GM19438 (cell line): ENCODE results near the gene ESRRG.
A peak's percentile ranks its signal among the peaks of the same experiment; 100 is the strongest.
"Not testable (repeated sequence)": the region's sequence is repeated elsewhere in the genome, so short reads cannot be mapped to it uniquely, and the experiment has no call there.

ENCODE experiments used
- ATAC-seq: cut with Tn5 transposase; IDR thresholded peaks from one replicate; pipeline ENCODE4 v1.9.1; 2021; ENCODE audit warnings: low read depth; ENCODE audit not compliant: unreplicated experiment

The ESRRG gene

DNA sequence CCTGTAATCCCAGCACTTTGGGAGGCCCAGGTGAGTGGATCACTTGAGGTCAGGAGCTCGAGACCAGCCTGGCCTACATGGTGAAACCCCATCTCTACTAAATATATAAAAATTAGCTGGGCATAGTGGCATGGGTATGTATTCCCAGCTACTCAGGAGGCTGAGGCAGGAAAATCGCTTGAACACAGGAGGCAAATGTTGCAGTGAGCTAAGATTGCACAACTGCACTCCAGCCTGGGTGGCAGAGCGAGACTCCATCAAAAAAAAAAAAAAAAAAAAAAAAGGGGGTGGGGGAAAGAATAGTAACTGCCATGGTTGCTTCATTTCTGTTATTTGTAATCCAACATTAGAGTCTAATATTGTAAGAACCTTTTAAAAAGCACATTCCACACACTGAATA, 193.4 kb downstream of the ESRRG start:
- ATAC-seq, result not testable (repeated sequence)

DNA sequence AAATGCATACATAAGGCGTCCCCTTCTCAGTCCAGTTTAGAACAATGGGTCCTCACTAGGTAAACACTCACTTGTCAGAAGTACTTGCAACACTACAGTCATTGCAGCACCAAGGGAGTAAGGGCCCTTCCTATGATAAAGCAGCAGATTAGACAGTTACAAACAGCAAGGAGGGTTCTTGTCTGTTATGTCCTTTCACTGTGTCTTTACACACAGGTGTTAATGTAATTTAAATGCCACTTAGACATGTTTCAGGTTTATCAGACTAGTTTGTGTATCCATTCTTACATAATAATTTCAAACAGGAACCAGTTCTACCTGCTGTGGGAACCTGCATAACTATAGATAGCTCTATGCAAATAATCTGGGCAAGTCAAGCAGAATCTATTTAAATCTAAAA, 194.4 kb downstream of the ESRRG start:
- ATAC-seq, result peak; percentile 70

DNA sequence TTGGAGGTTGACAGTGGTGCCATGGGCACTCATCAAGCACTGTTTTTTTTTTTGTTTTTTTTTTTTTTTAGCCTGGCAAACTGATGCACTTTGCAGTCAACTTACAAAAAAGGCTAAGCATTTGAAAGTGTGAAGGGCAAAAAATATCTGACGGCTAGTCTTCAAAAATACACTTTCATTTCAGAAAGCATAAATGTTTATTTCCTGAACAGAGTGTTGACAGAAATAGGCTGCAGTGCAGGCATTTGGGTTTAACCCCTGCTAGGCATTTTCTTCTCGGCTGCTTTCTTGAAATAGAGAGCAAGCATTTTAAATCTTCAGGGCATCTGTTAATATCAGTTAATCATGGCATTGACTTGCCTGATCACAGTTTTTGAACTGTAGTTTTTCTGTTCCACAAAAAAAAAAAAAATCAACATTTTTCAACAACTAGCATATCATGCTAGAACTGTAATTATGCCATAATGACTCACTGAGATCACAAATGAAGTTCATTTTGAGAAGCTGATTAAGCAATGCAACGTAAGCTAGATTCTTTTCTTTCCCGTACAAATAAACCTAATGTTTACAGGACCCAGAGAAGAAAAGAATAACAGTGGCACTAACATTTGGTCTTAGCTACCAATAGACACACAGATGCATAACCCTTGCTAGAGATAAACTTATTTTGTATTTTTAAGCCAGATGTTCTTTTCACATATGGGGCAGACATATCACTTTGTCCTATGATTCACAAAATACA, 199.6 kb downstream of the ESRRG start:
- no peak for ATAC-seq

DNA sequence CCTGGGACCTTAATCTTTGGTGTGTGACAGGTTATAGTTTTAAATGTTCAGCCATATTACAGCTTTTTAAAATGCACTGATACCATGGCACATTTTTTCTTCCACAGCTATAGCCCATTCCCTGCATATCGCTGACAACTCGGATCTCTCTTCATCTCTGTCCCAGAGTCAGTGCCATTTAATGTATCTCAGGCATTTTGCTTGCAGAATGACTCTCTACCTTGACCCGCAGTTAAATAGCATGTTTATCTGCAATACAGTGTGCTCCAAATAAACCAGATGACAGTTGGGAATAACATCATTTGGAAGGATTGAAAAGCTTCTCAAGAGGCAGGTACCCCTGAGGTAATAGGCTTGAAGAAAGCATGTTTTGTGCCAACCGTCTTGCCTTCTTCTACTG, 200.2 kb downstream of the ESRRG start:
- ATAC-seq, result no peak

DNA sequence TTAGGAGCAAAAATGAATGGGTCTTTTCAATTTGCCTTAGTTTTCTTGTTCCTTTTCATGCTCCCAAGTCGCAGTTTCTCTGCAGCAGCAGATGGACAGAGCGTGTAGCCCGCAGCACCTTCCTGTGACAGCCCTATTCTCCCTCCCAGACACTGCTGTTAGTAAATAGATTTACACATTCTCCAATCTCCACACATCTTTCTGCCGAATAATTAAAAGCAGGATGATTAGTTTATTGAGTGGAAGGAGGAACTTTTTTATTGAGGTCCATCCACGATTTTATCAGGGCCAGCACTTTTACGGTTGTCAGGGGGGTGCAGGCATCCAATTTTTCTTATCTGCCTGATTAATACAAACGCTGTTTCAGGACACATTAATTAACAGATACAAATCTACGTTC, 201.8 kb downstream of the ESRRG start:
- ATAC-seq, result no peak

DNA sequence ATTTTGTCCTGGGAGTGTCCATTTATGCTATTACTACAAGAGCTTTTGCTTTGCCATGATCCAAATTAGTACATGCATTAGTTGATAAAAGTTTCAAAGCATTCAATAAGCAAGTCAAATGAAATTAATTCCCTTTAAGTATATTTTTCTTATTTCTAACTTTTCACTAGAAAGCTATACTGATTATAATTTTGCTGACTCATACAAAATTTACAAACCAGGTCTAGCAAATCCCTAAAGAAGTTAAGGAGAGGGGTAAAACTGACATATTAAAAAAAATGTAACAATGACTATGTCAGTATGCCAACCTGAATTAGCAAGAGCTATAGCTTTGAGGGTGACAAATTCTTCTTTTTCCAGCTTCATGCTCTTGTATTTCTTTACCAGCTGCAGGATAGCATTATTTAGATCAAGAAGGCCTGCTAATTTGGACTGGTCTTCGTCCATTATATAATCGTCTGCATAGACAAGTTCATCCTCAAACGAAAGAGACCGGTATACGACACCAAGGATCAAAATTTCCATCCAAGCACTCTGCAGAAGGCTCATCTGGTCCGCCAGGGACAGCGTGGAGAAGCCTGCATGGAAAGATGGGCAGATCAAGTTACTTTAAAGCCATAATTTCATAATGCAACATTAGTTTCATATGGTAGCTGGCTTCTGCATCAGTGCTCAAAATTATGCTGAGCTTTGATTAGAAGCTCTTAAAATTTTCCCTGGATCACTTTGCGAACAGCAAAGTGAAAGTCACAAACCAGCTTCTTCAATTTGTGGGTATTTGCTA, 204.2 kb downstream of the ESRRG start:
- ATAC-seq, result no peak

DNA sequence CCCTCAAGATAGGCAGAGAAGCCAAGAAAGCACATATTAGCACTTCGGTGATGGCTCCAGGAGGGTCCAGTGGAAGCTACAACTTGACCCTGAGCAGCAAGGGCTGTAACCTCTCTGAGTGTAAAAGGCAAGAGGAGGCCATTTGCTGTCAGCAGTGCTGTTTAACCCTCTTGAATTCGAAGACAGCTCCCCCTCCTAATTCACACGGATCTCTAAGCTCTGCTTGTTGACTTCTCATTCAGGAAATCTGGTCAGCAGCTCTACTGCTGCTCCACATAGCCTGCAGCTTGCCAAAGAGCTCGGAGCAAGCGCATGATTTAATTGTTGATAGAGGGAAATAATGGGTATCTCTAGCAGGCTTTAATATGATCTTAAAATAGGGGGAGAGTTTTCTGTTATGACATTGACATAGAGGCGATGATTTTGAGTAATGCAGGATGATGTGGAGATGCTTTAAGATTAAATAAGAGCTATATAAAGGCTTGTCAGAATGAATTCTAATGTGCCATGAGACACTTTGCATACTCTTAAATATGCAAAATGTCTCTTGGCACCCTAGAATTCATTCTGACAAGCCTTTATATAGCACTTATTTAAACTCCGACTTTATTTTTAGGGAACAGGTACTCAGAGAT, 220.6 kb downstream of the ESRRG start:
- no peak for ATAC-seq

DNA sequence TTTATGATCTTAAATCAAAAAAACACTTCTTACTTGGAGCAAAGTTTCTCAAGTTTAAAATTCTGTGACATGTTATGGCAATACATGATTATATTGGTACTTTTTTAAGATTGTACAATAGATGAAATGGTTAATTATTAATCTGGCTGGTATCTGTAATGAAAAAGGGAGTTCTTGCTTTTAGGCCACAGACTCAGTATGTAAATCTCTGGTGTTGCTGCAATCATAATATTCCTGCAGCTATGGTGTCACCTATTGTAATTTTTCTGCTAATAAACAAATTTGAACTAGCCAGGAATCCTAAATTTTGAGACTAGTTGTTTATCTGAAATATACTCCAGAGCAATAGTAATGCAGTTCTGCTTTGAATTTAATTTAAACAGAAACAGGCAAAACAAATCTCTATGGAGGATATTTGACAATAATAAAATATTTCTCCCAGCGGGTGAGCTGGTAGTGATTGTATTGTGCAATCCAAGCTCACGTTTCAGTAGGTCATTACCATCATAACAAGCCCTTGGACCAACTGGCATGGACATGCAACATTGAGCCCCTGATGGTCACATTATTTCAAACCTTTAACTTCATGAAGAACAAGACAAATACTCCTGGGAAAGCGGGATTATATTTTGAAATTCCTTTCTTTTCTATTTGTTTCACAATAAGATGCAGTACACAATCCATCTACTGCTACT, 222.8 kb downstream of the ESRRG start:
- ATAC-seq, result no peak

DNA sequence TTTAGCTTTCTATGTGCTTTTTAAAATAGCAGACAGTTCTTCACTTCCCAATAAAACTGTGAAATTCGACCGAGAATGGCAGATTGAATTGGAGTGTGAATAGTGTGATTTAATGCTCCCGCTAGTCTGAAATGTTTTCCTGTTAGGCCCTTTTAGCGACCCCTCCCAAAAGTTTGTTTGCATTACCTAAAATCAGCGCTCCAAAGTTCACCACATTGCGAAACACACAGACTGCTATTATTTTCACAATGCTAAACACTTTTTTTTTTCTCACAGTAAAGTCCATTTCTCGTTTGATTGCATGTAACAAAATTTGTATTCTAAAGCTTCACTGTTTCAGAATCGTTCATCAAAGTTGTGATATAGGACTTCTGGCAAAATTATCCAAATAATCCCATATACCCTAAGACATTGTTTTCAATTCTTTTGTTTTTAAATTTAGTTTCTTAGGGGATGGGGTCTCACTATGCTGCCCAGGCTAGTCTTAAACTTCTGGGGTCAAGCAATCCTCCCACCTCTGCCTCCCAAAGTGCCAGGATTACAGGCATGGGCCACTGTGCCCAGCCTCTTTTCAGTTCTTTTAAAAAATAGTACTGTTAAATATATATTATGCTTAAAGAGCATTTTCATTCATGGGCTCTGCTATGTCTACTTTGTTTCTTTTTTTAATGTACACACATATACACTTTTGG, 223.5 kb downstream of the ESRRG start:
- ATAC-seq, result no peak

DNA sequence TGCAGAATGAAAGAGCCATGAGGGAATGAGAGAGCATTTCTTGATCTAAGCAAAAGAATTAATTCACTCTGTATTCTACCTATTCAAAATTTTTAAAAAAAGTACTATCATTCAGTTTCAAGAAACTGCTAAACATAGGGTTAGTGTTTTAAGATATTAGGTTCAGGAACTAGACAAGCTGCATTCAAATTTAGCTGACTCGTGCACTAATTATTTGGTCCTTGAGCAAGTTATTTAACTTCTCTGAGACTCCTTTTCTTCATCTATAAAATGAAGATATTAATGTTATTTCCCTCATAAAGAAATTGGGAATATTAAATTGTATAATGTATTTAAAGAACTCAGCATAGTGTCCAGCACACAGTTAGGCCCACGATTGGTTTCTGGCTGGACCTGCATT, 225.0 kb downstream of the ESRRG start:
- no peak for ATAC-seq

DNA sequence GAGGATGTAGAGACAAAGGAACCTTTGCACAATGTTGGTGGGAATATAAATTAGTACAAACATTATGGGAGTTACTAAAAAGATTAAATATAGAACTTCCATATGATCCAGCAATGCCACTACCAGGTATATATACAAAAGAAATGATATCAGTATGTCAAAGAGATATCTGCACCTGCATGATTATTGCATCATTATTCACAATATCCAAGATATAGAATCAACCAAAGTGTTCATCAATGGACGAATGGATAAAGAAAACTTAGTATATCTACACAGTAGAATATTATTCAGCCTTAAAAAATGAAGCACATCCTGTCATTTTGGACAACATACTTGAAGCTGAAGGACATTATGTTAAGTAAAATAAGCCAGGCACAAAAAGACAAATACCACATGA, 238.2 kb downstream of the ESRRG start:
- ATAC-seq, result no peak

DNA sequence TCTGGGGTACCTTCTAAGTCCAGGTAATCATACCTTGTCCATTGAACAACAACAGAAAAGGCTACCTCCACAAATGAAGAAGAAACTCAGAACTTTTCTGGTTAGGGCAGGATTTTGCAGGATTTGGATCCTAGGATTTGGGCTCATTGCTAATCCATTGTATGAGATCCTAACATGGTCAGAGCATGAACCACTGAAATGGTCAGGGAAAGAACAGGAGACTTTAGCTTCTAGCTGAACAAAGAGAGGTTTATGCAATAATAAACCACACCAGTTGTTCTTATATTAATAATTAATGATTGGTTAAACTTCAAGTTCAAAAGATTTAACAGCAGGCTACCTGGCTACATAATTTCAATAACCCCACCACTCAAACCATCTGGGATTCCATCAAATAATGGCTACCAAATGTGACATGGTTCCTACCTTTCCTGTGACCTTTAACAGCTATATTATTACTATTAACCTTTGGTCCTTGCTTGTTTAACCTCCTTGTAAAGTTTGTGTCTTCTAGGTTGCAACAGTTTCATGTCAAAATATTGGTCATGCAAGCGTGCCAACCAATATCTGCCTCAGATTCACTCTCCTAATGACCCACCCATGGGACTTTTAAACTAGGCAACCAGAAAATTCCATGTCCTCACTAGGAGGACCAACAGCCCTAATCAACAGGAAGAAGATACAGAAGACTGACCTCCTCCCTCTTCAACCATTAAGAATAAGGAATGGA, 239.4 kb downstream of the ESRRG start:
- no peak for ATAC-seq

DNA sequence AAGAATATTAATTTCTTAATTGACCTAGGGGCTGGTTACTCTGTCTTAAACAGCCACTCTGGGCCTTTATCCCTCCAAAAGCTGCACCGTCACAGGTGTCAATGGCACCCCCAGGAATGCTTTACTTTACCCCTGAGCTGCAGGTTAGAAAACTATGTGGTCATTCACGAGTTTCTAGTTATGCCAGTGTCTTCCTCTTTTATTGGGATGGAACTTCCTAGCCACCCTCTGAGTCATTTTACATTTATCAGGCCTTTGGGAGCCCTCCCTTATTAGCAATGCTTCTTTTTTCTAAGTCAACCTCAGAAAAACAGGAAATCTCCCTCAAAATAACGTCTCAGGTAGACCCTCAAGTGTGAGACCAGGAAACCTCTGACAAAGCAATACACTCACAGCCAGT, 240.6 kb downstream of the ESRRG start:
- no peak for ATAC-seq

DNA sequence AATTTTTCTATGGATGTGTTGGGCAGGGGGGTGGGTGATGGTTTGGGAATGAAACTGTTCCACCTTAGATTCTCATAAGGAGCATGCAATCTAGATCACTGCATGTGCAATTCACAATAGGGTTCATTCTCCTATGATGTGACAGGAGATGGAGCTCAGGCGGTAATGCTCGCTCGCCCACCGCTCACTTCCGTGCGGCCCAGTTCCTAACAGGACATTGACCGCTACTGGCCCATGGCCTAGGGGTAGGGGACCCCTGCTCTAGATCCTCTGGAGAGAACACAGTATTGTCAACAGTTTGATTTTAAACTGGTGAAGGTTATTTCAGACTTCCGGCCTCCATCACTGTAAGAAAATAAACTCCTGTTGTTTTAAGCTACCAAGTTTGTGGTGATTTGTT, 245.0 kb downstream of the ESRRG start:
- ATAC-seq, result no peak

DNA sequence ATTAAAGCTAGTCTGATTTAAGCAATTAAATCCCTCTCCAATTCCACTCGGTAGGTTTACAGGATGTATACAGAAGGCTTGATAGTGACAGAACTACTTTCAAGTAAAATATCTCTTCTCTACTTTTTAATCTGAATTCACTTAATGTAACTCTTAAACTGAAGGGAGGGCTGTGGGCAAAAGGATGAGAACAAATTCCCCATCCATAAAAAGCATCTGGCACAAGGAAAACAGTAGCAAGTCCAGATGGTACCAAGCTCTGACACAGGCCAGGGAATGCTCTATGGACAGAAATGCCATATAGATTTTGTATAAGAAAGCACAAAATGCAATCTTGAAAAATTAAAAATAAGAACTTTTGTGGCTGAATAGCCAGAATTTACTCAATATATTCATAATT, 246.9 kb downstream of the ESRRG start:
- no peak for ATAC-seq

DNA sequence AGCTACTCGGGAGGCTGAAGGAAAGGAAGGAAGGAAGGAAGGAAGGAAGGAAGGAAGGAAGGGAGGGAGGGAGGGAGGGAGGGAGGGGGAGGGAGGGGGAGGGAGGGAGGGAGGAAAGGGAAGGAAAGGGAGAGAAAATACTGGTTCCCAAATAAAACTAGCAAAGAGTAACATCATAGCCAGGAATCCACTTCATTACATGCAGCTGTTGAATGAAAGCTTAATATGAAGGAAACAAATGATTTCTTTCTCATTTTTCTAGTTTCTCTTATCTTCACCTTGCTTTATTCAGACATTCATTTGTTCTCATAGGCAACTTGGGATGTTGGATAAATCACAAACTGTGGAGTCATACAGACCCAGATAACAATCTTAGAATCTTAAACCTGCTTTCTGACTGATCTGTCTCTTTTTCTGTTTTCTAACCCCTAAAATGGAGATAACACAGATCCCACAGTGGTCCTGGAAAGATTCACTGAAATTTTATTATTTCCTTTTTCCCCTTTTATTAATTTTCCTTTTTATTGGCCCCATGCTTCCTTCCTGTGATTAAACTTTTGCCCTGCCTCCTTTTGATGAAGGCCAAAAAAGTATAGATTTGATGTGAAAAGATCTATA, 247.5 kb downstream of the ESRRG start:
- ATAC-seq, result no peak

DNA sequence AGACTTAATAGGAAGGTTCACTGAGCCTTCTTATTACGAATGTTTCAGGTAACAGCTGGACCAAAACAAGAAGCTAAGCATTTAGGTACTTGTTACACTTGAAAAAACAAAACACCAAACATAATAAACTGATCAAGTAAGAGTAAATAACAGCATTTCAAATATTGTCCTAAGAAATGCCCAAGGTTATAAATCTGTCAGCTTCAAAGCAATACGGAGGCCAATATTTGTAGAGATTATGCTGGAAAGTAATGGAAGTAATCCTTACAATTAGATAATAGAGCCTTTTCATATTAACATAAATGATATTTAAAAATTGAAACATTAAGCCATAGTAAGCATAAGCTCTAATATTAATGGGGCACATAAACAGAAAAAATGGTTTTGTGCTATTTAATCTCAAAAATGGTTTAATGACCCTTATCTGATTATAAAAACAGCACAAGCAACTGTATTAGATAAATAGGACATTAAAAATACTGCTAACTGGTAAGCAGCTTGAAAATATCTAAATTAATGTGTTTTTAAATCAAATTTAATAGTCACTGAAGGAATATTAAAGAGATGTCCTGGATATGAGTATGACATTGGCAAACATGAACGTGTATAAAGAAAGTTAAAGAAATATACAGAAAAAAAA, 256.9 kb downstream of the ESRRG start:
- ATAC-seq, result no peak

DNA sequence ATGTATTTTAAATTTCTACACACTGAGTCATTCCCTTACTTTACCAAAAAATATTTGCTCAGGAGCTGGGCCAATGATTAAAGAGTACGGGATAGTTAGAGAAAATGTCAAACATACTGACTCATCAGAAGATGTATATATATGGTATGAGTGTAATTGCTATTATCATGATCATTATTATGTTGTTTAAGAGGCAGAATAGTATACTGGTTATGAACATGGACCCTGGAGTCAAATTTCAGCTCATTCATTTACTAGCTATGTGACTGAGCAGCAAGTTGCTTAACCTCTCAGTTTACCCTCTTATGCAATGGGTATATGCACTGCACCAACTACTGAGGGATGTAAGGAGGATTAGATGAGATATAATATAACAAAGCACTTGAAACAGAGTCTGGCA, 258.7 kb downstream of the ESRRG start:
- ATAC-seq, result no peak
